ENCODE results near the gene CLIC5. TPM values are rescaled to one million over a fixed set of nuclear protein-coding genes. Genes with fewer than 3 reads are reported as not detected.
"Not testable (repeated sequence)": the region's sequence is repeated elsewhere in the genome, so short reads cannot be mapped to it uniquely, and the experiment has no call there.

The CLIC5 gene
- total RNA-seq, 1 donor from 2014 or later, result 134 TPM

DNA sequence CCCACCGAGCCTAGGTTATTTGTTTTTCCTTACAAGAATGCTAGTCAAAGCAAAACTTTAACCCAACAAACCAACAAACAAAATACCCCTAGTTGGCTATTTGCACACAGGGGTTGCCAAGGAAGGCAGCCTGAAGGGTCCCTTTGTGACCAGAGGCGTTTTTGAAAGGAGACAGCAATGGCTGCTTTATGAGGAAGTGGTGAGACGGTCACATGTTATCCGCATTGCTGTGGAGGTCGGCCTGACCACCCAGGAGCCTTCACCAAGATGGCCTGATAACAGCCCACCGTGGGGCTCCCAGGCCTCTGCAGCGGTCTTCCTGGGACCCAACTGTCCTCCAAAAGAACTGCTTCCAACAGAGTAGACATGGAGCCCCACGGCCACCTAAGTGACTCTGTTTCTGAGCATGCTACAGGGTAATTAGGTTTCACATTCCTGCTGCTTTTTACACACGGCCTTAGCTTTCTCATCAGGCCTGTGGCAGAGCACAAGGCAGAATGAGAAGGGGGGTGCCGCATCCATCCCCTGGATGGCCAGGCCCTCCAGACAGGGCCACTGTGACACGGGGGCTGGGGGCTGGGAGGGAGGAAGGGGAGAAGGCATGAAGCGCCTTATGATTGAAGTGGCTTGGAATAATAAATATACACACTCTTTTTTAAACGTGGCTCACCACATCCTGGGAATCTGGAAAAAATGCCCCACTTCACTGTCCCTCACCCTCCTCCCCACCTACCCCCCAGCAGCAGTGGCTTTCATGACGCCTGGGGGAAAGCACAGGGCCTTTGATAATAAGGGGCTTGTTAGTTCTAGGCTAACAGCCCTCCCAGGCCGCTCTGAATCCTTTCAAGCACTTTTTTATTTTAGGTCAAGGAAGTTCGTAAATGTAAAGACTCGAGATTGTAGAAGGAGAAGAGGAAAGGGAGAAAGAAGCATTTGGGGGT lies 86.0 kb downstream of the CLIC5 start:
- TF ChIP-seq, protein P1, sequence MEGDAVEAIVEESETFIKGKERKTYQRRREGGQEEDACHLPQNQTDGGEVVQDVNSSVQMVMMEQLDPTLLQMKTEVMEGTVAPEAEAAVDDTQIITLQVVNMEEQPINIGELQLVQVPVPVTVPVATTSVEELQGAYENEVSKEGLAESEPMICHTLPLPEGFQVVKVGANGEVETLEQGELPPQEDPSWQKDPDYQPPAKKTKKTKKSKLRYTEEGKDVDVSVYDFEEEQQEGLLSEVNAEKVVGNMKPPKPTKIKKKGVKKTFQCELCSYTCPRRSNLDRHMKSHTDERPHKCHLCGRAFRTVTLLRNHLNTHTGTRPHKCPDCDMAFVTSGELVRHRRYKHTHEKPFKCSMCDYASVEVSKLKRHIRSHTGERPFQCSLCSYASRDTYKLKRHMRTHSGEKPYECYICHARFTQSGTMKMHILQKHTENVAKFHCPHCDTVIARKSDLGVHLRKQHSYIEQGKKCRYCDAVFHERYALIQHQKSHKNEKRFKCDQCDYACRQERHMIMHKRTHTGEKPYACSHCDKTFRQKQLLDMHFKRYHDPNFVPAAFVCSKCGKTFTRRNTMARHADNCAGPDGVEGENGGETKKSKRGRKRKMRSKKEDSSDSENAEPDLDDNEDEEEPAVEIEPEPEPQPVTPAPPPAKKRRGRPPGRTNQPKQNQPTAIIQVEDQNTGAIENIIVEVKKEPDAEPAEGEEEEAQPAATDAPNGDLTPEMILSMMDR (IDR thresholded peaks at IDR 0.05), result no peak
- Histone ChIP-seq H3K27me3 (ENCODE audit: low read depth) (no peaks in the 10 kb centered on the region), H3K36me3 (no peaks in the 10 kb centered on the region), H3K9me3 (no peaks in the 10 kb centered on the region), H3K27ac (peak overlapping the region; percentile 13), H3K4me1 (peaks cover 13% of the 10 kb centered on the region), H3K4me3 (no peak overlapping the region)
- intact Hi-C loops (cut with DNase I), result no loop called here
- DNase-seq, result no peak
- ATAC-seq, result no peak

DNA sequence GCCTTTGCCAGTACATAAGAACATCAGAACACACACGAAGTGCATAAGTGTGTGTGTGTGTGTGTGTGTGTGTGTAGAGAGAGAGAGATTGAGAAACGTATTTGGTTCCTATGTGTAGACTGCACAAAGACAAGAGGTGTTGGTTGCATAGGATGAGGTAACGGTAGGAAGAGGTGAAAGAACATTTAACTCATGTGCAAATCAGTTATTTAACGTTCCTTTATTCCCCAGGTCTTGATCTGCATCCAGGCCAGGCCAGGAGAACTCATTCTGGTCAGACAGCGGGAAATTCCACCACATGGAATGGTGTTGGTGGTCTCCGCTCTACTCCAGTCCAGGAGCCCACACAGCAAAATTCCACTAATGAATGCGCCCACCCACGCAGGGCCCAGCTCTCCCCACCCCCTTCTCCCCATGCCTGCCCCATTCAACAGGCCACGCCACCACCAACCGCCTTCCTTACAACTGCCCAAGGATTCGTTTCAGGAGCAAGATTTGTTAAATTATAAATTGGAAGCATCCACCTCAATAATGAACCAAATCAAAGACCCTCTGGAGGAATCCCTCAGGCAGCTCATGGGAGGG lies 86.8 kb downstream of the CLIC5 start:
- ATAC-seq, result no peak
- no peaks in the 10 kb centered on the region for H3K27me3 ChIP-seq (ENCODE audit: low read depth)
- H3K4me3 ChIP-seq, result no peak overlapping the region
- TF ChIP-seq, protein P1 (IDR thresholded peaks at IDR 0.05), result no peak
- H3K27ac ChIP-seq, result no peak overlapping the region
- intact Hi-C loops (cut with DNase I), result no loop called here
- H3K36me3 ChIP-seq, result no peaks in the 10 kb centered on the region
- peaks cover 13% of the 10 kb centered on the region for H3K4me1 ChIP-seq
- no peak for DNase-seq
- H3K9me3 ChIP-seq, result no peaks in the 10 kb centered on the region

GRCh38 chr6:45927421-45928320 lies 88.0 kb downstream of the CLIC5 start:
- DNase-seq (no peak), ATAC-seq (no peak)
- no peaks in the 10 kb centered on the region for H3K36me3 ChIP-seq
- peaks cover 17% of the 10 kb centered on the region for H3K4me1 ChIP-seq
- intact Hi-C loops (cut with DNase I), result no loop called here
- no peaks in the 10 kb centered on the region for H3K9me3 ChIP-seq
- H3K27ac ChIP-seq, result no peak overlapping the region
- no peaks in the 10 kb centered on the region for H3K27me3 ChIP-seq (ENCODE audit: low read depth)
- H3K4me3 ChIP-seq, result no peak overlapping the region
- TF ChIP-seq, protein P1 (IDR thresholded peaks at IDR 0.05), result no peak

DNA sequence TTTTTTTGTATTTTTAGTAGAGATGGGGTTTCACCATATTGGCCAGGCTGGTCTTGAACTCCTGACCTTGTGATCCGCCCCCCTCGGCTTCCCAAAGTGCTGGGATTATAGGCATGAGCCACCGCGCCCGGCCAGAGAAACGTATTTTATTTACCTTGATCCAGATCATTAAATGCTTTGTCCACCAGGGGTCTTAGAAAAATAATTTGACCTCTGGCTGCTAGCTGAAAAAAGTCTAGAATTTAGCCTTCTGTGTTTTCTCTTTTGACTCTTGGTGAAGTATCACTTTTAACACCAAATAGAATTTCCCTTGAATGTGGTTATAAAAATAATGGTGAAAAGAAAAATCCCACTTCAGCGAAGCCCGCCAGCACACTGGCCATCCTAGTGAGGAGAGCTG lies 89.2 kb downstream of the CLIC5 start:
- intact Hi-C loops (cut with DNase I); H3K27ac ChIP-seq; H3K36me3 ChIP-seq; H3K9me3 ChIP-seq; H3K4me3 ChIP-seq; H3K27me3 ChIP-seq (ENCODE audit: low read depth); ATAC-seq; DNase-seq: not testable (repeated sequence)
- H3K4me1 ChIP-seq, result peaks cover 24% of the 10 kb centered on the region

GRCh38 chr6:45924763-45925342 lies 90.8 kb downstream of the CLIC5 start:
- intact Hi-C loops (cut with DNase I), result no loop called here
- no peaks in the 10 kb centered on the region for H3K9me3 ChIP-seq
- DNase-seq, result no peak

More at GRCh38 chr6:45924763-45925342, 90.8 kb downstream of the CLIC5 start:
- Histone ChIP-seq H3K27ac (no peak overlapping the region), H3K4me1 (peaks cover 13% of the 10 kb centered on the region), H3K27me3 (ENCODE audit: low read depth) (no peaks in the 10 kb centered on the region), H3K36me3 (no peaks in the 10 kb centered on the region), H3K4me3 (no peak overlapping the region)
- ATAC-seq, result peak; percentile 49 to 71
- TF ChIP-seq, protein P1 (IDR thresholded peaks at IDR 0.05), result no peak
